HPDE6-E6E7 (cell line): Measurements from ENCODE around the gene HACD2.

Source experiments
- DNase-seq: peaks from one replicate; pipeline ENCODE4 v3.0.0; 2011; ENCODE audit warnings: missing footprints; ENCODE audit errors: extremely low spot score

Gene HACD2

GRCh38 chr3:123481722-123482457 lies 103.0 kb downstream of the HACD2 start:
- no peak for DNase-seq

GRCh38 chr3:123481071-123481470 lies 103.8 kb downstream of the HACD2 start:
- no peak for DNase-seq

GRCh38 chr3:123480428-123480827 lies 104.4 kb downstream of the HACD2 start:
- DNase-seq: no peak

GRCh38 chr3:123479891-123480290 lies 105.0 kb downstream of the HACD2 start:
- DNase-seq: no peak

GRCh38 chr3:123478314-123478713 lies 106.5 kb downstream of the HACD2 start:
- DNase-seq: no peak

GRCh38 chr3:123476967-123477750 lies 107.7 kb downstream of the HACD2 start:
- DNase-seq: no peak

GRCh38 chr3:123475786-123476185 lies 109.1 kb downstream of the HACD2 start:
- no peak for DNase-seq

GRCh38 chr3:123471106-123471505 lies 113.7 kb downstream of the HACD2 start:
- no peak for DNase-seq

GRCh38 chr3:123469323-123469995 lies 115.4 kb downstream of the HACD2 start:
- DNase-seq: no peak

GRCh38 chr3:123467046-123467445 lies 117.8 kb downstream of the HACD2 start:
- no peak for DNase-seq

GRCh38 chr3:123464211-123464610 lies 120.6 kb downstream of the HACD2 start:
- no peak for DNase-seq

GRCh38 chr3:123459862-123460261 lies 125.0 kb downstream of the HACD2 start:
- no peak for DNase-seq

- DNase-seq: no peak
Measured at GRCh38 chr3:123458255-123458654, 126.6 kb downstream of the HACD2 start.

- no peak for DNase-seq
Measured at GRCh38 chr3:123457841-123458240, 127.0 kb downstream of the HACD2 start.

- no peak for DNase-seq
Measured at GRCh38 chr3:123453675-123454074, 131.2 kb downstream of the HACD2 start.

- DNase-seq: no peak
Measured at GRCh38 chr3:123451186-123451585, 133.7 kb downstream of the HACD2 start.

- no peak for DNase-seq
Measured at GRCh38 chr3:123449997-123450604, 134.8 kb downstream of the HACD2 start.

- no peak for DNase-seq
Measured at GRCh38 chr3:123449102-123449996, 135.5 kb downstream of the HACD2 start.

- DNase-seq: no peak
Measured at GRCh38 chr3:123448536-123449101, 136.2 kb downstream of the HACD2 start, which contains the start of gene ADCY5. TSS of gene ADCY5 (minus strand) at chr3:123449090. CDS start at chr3:123448545, 545 bp downstream.

GRCh38 chr3:123447749-123448517 lies 136.9 kb downstream of the HACD2 start:
- no peak for DNase-seq
